HEK293T (cell line): Measurements from ENCODE around the gene ACIN1.

ENCODE experiments used
- BHLHE40 ChIP-seq: fragments of 450-650 bp; IDR thresholded peaks from 2 replicates; pipeline ENCODE4 v1.6.1; 2016; ENCODE audit warnings: mild to moderate bottlenecking, moderate library complexity, borderline replicate concordance
- FOXM1 ChIP-seq: fragments of 450-650 bp; IDR thresholded peaks from 2 replicates; pipeline ENCODE4 v1.6.1; 2017; ENCODE audit warnings: mild to moderate bottlenecking, borderline replicate concordance

- TF ChIP-seq BHLHE40: no peak
- no peak for TF ChIP-seq FOXM1
These were observed 54.8 kb downstream of the ACIN1 start for GRCh38 chr14:23040100-23040499.
